Heart left ventricle (tissue), 16 donors: ENCODE results near the gene HOXC11. TPM values are rescaled to one million over a fixed set of nuclear protein-coding genes. Genes with fewer than 3 reads are reported as not detected.
A peak's percentile ranks its signal among the peaks of the same experiment; 100 is the strongest.

Experiments used
- ATAC-seq, 4 donors: fragments of 200-7000 bp; cut with Tn5 transposase; one replicate each; pipeline ENCODE4 v1.9.1; 2020 to 2022; ENCODE audit warnings: moderate library complexity in 4 of 4, mild to moderate bottlenecking in 3 of 4, moderate number of reproducible peaks in 1 of 4
- DNase-seq, 5 donors: peaks; one replicate each; pipeline ENCODE4 v3.0.0-alpha.2; 2020
- H3K27ac ChIP-seq, 12 donors: fragments of 200-600 bp; sonication (generic) in 4 of 12; one replicate each; pipeline versions ENCODE4 v1.5.0 to v1.8.0; 2016 to 2022; ENCODE audit warnings: mild to moderate bottlenecking in 2 of 12
- H3K27me3 ChIP-seq, 9 donors: fragments of 200-600 bp; sonication (generic) in 2 of 9; one replicate each; pipeline versions ENCODE4 v1.5.1 to v1.8.0; 2016 to 2022; ENCODE audit warnings: mild to moderate bottlenecking in 3 of 9
- H3K36me3 ChIP-seq, 9 donors: fragments of 200-600 bp; sonication (generic) in 2 of 9; one replicate each; pipeline versions ENCODE4 v1.5.0 to v1.8.0; 2018 to 2022; ENCODE audit warnings: mild to moderate bottlenecking in 2 of 9
- H3K4me1 ChIP-seq, 12 donors: fragments of 200-600 bp; sonication (generic) in 4 of 12; one replicate each; pipeline versions ENCODE4 v1.5.0 to v1.8.0; 2016 to 2022; ENCODE audit warnings: mild to moderate bottlenecking in 3 of 12
- H3K4me3 ChIP-seq, 12 donors: fragments of 200-600 bp; sonication (generic) in 4 of 12; one replicate each; pipeline versions ENCODE4 v1.5.0 to v1.8.0; 2017 to 2022; ENCODE audit warnings: mild to moderate bottlenecking in 9 of 12, moderate library complexity in 4 of 12
- H3K9me3 ChIP-seq, 12 donors: fragments of 200-600 bp; sonication (generic) in 4 of 12; one replicate each; pipeline versions ENCODE4 v1.5.0 to v1.8.0; 2016 to 2022; ENCODE audit warnings: mild to moderate bottlenecking in 1 of 12
- POLR2A ChIP-seq, 2 donors: fragments of 450-650 bp; IDR thresholded peaks; one replicate each; pipeline ENCODE4 v1.6.1; 2017; ENCODE audit warnings: antibody characterized with exemption in 2 of 2, mild to moderate bottlenecking in 2 of 2, moderate library complexity in 2 of 2
- WGBS, 4 donors: extraction: QIAGEN DNeasy Blood & Tissue Kit in 2 of 4; methylation state at CpG; one replicate each; pipeline versions ENCODE4 v1.1.5 to v1.1.7; 2013 to 2018; 5-methylcytosine and 5-hydroxymethylcytosine counted together
- intact Hi-C, 10 donors: fragments of 100-400 bp; cut with DNase I; formaldehyde crosslinking; loops; one replicate each; pipeline versions ENCODE4 v1.11.1 to v1.14.2; 2022
- polyA plus RNA-seq, 2 donors: library from polyadenylated mRNA; stranded (reverse); fragments of 200-250 nt; gene quantifications; one replicate each; pipeline ENCODE4 v1.2.3, GENCODE V29; 2013
- total RNA-seq, 9 donors: library from RNA; depleted of rRNA in 2 of 9; stranded (reverse); fragments of >200 nt in 2 of 9; fragmentation: NEBNext Ultra II Directional in 3 of 9; extraction: Animal tissue kit (Norgen Biotek cat#: 25700) in 3 of 9; gene quantifications; one replicate each; pipeline versions ENCODE4 v1.1.0 to v1.2.4, GENCODE V29; 2016 to 2023
- TF ChIP-seq, protein P1 (sequence below), 12 donors: fragments of 200-600 bp; sonication (generic) in 4 of 12; IDR thresholded peaks; one replicate each; pipeline versions ENCODE4 v1.5.0 to v1.8.0; 2018 to 2022; ENCODE audit warnings: antibody characterized with exemption in 12 of 12, mild to moderate bottlenecking in 5 of 12
- donor health status: ischemic (EF 13 %, LVEDD 7.1; RV severe dilation, severe dysfunction).
- donor health status: healthy with polysubstance abuse.
- donor health status: DM: no; HTN: yes; CAD: no.
- donor health status: DM: no; HTN: no; CAD: no.
- donor health status: ischemic (EF 25% LVEDD 6.9; RV normal size, moderate dysfunction).
- donor health status: ischemic (EF 25% LVEDD 5.7; RV mildly dilated, moderate dysfunction).
- donor health status: healthy.
- donor health status: DM: yes; HTN: yes; CAD: no.
- donor health status: ischemic (EF 35%, LVEDD 5.7; RV mildly dilated, moderate dysfunction).
- donor health status: nonischemic (EF 11% LVEDD 7.7; RV severe dilation, severe dysfunction).
- donor health status: DM: yes; HTN: yes; CAD: no.
- donor health status: PGD.
- donor health status: ischemic (EF 29% LVEDD 5.4; RV normal size, mild dysfunction).
- donor health status: nonischemic (EF 23%, LVEDD 6.1; RV moderate dilation, normal function).

The HOXC11 gene
- total and polyA plus RNA-seq, 11 donors, result not detected

DNA sequence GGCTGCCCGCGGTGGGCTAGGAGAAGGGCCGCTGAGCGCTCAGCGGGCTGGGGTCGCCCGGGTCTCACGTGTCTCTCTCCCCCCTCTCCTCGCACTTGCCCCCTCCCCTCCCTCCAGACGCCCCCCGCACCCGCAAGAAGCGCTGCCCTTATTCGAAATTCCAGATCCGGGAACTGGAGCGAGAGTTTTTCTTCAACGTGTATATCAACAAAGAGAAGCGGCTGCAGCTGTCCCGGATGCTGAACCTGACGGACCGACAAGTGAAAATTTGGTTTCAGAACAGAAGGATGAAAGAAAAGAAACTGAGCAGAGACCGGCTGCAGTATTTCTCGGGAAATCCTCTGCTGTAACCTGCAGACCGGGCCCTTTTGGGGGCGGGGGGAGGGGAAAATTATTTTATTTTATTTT is 2.1 kb downstream of the HOXC11 start:
- no peak overlapping the region for H3K27ac ChIP-seq
- peaks cover 83 to 100% (median 97%) of the 10 kb centered on the region in 9 donors for H3K27me3 ChIP-seq
- TF ChIP-seq, protein P1, sequence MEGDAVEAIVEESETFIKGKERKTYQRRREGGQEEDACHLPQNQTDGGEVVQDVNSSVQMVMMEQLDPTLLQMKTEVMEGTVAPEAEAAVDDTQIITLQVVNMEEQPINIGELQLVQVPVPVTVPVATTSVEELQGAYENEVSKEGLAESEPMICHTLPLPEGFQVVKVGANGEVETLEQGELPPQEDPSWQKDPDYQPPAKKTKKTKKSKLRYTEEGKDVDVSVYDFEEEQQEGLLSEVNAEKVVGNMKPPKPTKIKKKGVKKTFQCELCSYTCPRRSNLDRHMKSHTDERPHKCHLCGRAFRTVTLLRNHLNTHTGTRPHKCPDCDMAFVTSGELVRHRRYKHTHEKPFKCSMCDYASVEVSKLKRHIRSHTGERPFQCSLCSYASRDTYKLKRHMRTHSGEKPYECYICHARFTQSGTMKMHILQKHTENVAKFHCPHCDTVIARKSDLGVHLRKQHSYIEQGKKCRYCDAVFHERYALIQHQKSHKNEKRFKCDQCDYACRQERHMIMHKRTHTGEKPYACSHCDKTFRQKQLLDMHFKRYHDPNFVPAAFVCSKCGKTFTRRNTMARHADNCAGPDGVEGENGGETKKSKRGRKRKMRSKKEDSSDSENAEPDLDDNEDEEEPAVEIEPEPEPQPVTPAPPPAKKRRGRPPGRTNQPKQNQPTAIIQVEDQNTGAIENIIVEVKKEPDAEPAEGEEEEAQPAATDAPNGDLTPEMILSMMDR (IDR thresholded peaks at IDR 0.05), result no peak
- peak in 1 of 5 donors; percentile 9 for DNase-seq
- 0 to 3% (median 2%) methylated on average over 9 to 25 of the region's 25 CpGs for WGBS, 4 donors
- peak overlapping the region in 3 of 12 donors; percentile 12 to 40 (median 24) for H3K4me3 ChIP-seq
- no peaks in the 10 kb centered on the region for H3K9me3 ChIP-seq
- peaks cover 0 to 25% (median 11%) of the 10 kb centered on the region in 12 donors for H3K4me1 ChIP-seq
- no peaks in the 10 kb centered on the region for H3K36me3 ChIP-seq
- ATAC-seq, result no peak
- intact Hi-C loops, result no loop called here

DNA sequence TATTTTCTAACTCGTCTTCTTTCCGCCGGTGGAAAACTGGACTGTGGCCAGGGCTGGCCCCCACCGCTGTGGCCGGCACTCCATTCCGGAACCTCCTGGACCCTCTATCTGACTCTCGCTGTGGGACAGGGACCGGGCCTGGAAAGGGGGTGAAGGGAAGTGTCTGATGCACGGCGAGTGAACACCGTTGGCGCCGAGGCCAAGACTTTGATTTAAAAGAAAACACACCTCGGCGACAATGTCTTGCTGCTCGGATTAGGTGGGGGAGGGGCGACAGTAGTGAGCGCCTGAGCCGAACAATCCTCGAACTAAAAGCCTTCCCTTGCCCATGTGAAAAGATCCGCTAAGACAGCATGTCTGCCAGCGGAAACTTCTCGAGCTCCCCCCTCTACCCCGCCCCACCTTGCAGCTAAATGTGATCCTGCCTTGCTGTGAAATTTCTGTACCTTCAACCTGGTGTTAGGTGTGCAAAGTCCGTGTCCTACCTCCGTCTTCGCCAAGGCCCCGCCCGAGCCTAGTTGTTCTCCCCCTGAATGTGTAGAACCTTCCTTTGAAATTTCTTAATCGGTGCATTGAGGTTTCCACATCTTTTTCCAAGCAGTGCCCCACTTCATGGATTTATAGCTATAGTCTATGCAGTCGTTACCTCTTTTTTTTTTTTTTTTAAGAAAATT is 2.7 kb downstream of the HOXC11 start:
- DNase-seq, result peak in 1 of 5 donors; percentile 12
- Histone ChIP-seq H3K27ac (no peak overlapping the region), H3K9me3 (no peaks in the 10 kb centered on the region), H3K4me1 (peaks cover 0 to 25% (median 11%) of the 10 kb centered on the region in 12 donors), H3K27me3 (peaks cover 83 to 99% (median 97%) of the 10 kb centered on the region in 9 donors), H3K4me3 (peak overlapping the region in 2 of 12 donors; percentile 12 to 40), H3K36me3 (no peaks in the 10 kb centered on the region)
- intact Hi-C loops, result no loop called here
- 5 to 9% (median 8%) methylated on average over 31 of the region's 31 CpGs for WGBS, 4 donors
- ATAC-seq, result no peak
- TF ChIP-seq, protein P1 (IDR thresholded peaks at IDR 0.05), result no peak
- TF ChIP-seq POLR2A (IDR thresholded peaks at IDR 0.05), result no peak

DNA sequence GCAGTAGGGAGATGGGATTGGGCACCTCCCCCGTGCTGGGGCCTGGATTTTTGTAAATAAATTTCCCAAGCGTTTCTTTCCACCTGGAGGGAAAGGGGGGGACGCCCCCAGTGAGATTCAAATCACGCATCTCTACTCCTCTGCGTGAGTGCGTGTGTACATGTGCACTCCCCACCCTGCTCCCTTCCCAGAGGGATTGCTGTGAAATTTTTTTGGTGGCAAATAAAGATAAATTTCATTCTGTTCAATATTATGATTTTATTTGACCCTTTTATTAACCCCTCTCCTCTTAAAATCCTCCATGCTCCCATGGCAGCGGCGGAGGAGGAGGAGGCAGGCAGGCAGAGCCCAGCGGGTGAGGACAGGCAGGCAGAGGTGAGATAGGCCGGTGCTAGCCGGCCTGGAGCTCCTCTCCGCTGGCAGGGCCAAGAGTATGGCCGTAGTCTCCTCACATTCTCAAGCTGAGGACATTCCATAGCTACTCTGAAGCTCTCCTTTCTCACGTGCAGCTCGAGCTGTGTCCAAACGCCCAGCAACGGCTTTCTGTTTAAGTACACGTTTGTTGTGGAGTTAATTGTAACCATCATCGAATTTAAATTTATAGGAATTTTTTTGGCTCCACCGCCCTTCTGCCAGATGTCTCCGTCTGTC is 3.4 kb downstream of the HOXC11 start:
- no peak for DNase-seq
- H3K27me3 ChIP-seq, result peaks cover 82 to 99% (median 98%) of the 10 kb centered on the region in 9 donors
- H3K36me3 ChIP-seq, result no peaks in the 10 kb centered on the region
- H3K4me1 ChIP-seq, result peaks cover 0 to 25% (median 11%) of the 10 kb centered on the region in 12 donors
- intact Hi-C loops, result no loop called here
- no peak overlapping the region for H3K4me3 ChIP-seq
- TF ChIP-seq POLR2A (IDR thresholded peaks at IDR 0.05), result no peak
- TF ChIP-seq, protein P1 (IDR thresholded peaks at IDR 0.05), result no peak
- ATAC-seq, result no peak
- no peaks in the 10 kb centered on the region for H3K9me3 ChIP-seq
- WGBS, 4 donors, result 11 to 15% (median 13%) methylated on average over 20 to 21 of the region's 21 CpGs
- H3K27ac ChIP-seq, result no peak overlapping the region

DNA sequence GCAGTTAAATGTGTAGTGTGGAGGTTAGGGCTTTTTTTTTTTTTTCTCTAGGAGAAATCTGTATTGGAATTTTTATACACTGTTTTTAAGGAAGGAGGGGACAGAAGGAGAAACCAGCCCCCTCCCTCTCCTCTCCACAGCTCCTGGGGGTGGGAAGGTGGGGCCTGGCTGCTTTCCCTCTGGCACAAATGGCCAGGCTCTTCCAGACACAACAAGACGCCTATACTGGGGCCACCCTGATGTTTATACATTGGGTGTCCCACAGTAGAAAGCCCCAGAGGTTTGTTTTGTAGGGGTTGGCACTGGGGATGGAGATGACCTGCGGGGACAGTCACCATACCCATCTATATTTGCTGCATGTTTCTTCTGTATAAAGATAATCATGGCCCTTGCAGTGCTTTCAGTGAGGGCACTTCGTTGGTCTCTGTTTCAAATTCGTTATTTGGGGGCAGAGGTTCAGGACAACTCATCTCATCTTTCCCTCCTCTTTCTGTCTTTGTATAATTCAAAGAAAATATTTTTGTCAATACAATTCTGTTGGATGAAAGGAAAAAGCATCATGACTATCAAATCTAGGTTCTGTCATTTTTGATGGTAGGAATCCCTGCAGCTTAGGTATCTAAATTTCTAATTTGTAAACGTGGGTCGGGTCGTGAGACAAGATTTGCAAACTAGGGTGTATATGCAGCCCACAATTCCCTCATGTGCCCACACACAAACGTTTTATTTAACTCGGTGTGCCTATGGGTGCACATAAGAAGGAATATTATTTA is 4.1 kb downstream of the HOXC11 start:
- DNase-seq (peak in 1 of 5 donors; percentile 1), ATAC-seq (no peak)
- Histone ChIP-seq H3K4me1 (peaks cover 0 to 25% (median 11%) of the 10 kb centered on the region in 12 donors), H3K27ac (no peak overlapping the region), H3K4me3 (no peak overlapping the region), H3K27me3 (peaks cover 82 to 99% (median 97%) of the 10 kb centered on the region in 9 donors), H3K36me3 (no peaks in the 10 kb centered on the region), H3K9me3 (no peaks in the 10 kb centered on the region)
- TF ChIP-seq, protein P1 (IDR thresholded peaks at IDR 0.05), result no peak
- no peak for TF ChIP-seq POLR2A (IDR thresholded peaks at IDR 0.05)
- 8 to 14% (median 12%) methylated on average over 9 of the region's 9 CpGs for WGBS, 4 donors
- intact Hi-C loops, result no loop called here
